Tibial nerve (tissue), 4 donors: ENCODE data around the gene TSGA10.

Source experiments
- EP300 ChIP-seq, 2 donors: sonication (generic); formaldehyde crosslinking; IDR thresholded peaks; one replicate each; pipeline ENCODE4 v1.6.1; 2017; ENCODE audit warnings: antibody characterized with exemption in 2 of 2, mild to moderate bottlenecking in 1 of 2
- POLR2A ChIP-seq, 2 donors: fragments of 450-650 bp; IDR thresholded peaks; one replicate each; pipeline ENCODE4 v1.6.1; 2017; ENCODE audit warnings: antibody characterized with exemption in 2 of 2, mild to moderate bottlenecking in 2 of 2, moderate library complexity in 2 of 2
- TF ChIP-seq, protein P1 (sequence below), 5 experiments: fragments of 200-600 bp in 3 of 5; fragments of 450-650 bp in 2 of 5; sonication (generic) in 3 of 5; IDR thresholded peaks; one replicate each; pipeline ENCODE4 v1.5.1; 2016 to 2019; ENCODE audit warnings: antibody characterized with exemption in 5 of 5, mild to moderate bottlenecking in 3 of 5, moderate library complexity in 2 of 5

GRCh38 chr2:99085421-99085820 lies 69.3 kb downstream of the TSGA10 start:
- TF ChIP-seq, protein P1, sequence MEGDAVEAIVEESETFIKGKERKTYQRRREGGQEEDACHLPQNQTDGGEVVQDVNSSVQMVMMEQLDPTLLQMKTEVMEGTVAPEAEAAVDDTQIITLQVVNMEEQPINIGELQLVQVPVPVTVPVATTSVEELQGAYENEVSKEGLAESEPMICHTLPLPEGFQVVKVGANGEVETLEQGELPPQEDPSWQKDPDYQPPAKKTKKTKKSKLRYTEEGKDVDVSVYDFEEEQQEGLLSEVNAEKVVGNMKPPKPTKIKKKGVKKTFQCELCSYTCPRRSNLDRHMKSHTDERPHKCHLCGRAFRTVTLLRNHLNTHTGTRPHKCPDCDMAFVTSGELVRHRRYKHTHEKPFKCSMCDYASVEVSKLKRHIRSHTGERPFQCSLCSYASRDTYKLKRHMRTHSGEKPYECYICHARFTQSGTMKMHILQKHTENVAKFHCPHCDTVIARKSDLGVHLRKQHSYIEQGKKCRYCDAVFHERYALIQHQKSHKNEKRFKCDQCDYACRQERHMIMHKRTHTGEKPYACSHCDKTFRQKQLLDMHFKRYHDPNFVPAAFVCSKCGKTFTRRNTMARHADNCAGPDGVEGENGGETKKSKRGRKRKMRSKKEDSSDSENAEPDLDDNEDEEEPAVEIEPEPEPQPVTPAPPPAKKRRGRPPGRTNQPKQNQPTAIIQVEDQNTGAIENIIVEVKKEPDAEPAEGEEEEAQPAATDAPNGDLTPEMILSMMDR (IDR thresholded peaks at IDR 0.05), result no peak
- TF ChIP-seq POLR2A (IDR thresholded peaks at IDR 0.05) (no peak), EP300 (IDR thresholded peaks at IDR 0.05) (no peak)
